Activated CD4-positive, alpha-beta T cell treated with anti-CD3 and anti-CD28 coated beads, Interleukin-2, amount 50 U/mL, for 1 hour (primary cell): ENCODE measurements around the gene TTLL3.

Source experiments
- DNase-seq: peaks from one replicate; pipeline ENCODE4 v3.0.0-alpha.2; 2020

TTLL3 gene

DNA sequence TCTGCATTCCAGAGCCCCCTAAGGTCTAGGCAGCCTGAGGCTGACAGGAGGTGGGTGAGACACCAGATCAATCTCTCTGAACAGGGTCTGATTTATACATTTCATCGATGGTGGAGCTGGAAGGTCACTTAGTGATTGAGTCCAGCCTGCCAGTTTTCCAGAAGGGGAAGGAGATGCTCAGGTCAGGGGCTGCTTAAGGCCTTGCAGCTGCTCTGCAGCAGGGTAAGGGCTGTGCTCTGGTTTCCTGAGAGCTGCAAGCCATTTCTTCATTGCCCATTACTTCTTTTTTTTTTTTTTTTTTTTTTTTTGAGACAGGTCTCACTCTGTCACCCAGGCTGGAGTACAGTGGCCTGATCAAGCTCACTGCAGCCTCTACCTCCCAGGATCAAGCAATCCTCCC is 28.5 kb upstream of the TTLL3 start:
- DNase-seq: no peak

DNA sequence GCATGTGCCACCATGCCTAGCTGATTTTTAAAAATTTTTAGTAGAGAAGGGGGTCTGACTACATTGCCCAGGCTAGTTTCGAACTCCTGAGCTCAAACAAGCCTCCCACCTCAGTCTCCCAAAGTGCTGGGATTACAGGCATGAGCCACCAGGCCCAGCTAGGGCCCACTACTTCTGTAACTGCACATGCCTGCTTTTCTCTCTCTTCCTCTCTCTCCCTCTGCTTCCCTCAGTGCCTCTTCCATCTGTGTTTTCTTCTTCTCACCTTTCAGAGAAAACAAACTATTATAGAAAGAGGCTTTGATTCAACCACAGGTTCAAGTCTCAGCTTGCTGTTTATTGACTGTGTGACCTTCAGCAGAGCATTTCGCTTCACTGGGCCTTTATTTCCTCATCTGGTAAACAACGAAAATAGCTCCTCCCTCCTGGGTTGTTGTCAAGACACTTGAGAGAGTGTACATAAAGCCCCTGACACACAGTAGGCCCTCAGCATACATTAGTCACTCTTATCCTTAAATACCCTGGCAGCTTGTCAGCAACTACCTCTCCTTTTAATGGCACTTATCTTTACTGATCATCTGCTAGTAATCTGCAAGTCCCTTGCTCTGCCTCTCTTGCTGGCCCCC is 28.0 kb upstream of the TTLL3 start:
- DNase-seq: no peak

DNA sequence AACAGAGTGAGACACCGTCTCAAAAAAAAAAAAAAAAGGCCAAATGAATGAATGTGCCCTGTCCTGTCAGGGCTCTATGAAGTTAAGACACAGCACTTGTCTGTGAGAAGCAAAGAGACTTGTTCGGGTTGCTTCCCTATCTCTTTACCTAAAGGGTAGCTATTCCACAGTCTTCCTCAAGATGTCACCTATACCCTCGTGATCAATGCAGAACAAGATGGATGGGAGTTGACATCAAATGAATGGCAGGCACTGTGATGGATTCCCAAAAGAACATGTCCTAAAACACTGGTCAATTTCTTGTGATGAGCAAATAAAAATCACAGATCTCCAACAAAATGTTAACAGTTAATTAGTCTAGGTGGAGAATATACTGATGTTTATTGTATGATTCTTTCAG is 27.3 kb upstream of the TTLL3 start:
- no peak for DNase-seq

GRCh38 chr3:9783954-9784353 is 26.1 kb upstream of the TTLL3 start:
- no peak for DNase-seq

DNA sequence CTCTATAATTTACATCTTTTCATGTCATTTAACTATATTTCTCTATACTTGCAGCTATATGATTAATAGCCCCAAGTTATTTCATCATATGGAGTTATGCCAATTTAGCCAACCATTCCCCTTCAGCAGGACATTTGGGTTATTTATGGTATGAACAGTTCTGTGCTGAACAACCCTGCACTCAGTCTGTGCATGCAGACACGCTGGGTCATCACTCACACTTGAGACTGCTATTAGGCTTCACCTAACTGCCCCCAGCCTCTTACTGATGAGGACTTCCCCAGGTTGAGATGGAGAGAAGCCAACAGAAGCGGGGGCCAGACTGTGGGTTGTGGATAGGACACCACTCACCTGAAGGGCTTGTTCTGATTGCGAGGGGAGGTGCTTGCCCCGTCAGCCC is 25.1 kb upstream of the TTLL3 start:
- DNase-seq: no peak

- DNase-seq: no peak
Observed at GRCh38 chr3:9785602-9786001, 24.5 kb upstream of the TTLL3 start.

DNA sequence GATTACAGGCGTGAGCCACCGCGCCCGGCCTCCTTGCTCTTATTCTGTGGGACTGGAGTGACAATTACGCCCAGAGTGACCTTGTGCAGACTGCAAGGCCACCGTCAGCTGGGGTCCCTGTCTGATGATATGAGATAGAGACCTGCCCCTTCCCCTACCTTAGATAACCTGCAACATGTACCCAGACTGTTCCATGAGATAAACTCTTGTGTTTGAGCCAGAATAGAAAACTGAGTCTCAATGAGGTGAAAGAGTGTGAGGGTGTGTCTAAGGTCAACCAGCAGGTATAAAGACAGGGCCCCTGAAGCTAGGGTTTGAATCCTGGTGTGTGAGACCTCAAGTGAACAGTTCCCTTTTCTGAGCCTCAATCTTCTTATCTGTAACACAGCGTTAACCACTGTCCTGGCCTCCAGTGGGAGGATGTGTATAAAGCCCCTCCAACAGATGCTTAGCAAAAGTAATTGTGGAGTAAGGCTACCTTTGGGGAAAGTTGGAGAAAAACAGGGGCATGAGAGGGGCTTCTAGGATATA is 23.8 kb upstream of the TTLL3 start:
- no peak for DNase-seq

GRCh38 chr3:9786825-9787669 is 23.0 kb upstream of the TTLL3 start:
- DNase-seq: no peak

GRCh38 chr3:9787714-9788113 is 22.3 kb upstream of the TTLL3 start:
- no peak for DNase-seq

DNA sequence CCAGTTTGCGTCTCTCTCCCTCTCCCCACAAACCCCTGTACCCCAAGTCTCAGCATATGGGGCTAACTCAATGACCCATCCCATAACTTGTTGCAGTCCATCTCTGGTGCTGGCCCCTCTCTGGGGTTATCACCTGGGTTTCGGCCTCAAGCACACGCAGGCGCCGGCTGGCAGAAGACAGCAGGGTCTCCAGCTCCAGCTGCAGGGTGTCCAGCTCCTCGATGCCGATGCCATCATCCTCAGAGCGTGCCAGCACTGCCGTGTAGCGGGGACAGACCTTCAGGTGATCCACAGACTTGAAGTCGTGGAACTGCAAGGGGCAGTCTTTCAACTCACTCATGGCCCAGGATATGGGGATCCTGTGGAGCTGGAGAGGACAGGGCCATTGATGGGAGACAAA is 18.9 kb upstream of the TTLL3 start:
- no peak for DNase-seq

- DNase-seq: no peak
Observed at GRCh38 chr3:9791790-9792404, 18.2 kb upstream of the TTLL3 start.

DNA sequence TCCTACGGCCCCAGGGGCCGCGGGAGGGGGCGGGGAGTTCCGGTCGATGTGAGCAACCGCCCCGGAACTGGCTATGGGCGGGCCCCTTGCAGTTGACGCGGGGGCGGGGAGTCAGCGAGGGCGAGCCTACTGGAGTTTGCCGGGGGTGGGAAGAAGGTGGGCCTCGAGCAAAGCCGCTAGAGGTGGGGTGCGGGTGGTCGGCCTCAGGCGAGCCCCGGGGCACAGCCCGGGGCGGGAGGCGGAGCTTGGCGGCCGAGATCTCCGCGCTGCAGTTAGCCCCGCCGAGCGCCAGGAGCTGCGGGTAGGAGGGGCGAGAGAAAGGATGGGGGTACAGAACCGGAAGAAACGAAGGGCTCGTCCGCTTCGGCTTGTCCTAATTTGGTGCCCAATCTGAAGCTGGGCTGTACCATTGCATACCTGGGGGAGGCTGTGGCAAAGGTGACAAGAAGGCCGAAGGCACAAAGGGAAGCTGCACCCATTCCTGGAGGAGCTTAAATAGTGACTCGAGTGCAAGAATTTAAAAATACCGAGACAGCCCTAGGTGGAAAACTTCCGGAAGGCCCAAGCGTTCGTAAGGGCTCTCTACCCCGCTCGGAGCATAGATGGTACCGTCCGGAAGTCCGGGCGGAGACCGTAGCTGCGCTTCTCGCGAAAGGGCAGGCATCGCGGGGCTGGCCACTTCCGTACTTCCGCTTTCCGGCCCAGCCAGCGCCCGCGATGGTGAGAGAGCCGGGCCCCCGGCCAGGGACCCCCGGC is 17.5 kb upstream of the TTLL3 start, which contains the start of the genes ARPC4 and TADA3:
ARPC4 (plus strand) TSS at position 678 of the 756 bp plus-strand sequence; CDS start at position 718, 40 bp downstream.
TADA3 (minus strand) TSS at position 69 of the 756 bp plus-strand sequence. CDS start 1,007 bp downstream, outside the sequence.
- DNase-seq: peak; percentile 88

DNA sequence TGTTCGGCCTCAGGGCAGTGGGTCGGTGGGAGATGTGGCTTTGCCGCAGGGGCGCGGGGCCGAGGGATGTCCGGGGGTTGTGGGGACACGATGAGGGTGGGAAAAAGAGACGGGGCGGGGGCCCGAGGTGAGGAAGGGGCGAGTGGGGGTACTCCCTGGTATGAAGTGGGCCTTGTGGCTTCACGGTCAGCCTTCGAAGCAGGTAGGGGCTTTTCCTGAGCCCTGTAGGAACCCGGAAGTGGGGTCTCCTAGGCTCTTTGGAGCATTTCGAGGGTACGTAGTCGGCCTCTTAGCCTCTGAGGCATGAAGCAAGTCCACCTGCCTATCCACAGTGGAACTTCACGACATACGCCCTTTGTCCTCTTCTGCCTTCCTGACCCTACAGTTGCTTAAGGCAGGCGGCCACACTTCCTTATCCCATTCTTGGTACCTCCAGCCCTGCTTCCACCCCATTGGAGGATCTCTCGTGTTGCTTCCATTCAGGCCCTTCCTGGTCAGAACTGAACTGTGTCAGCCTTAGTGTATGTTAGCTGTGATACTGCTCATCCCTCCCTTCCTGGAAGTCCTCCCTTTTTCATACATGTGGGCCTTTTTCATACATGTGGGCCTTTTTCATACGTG is 16.8 kb upstream of the TTLL3 start:
- DNase-seq: no peak

DNA sequence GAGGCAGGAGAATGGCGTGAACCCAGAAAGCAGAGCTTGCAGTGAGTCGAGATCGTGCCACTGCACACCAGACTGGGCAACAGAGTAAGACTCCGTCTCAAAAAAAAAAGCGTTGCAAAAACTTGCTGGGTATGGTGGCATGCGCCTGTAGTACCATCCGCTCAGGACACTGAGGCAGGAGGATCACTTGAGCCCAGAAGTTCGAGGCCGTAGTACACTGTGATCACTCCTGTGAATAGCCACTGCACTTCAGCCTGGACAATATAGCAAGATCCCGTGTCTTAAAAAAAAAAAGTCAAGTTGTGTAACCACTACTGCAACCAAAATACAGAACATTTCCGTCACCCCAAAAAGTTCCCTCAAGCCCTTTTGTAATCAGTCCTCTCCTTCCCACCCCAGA is 15.7 kb upstream of the TTLL3 start:
- no peak for DNase-seq

DNA sequence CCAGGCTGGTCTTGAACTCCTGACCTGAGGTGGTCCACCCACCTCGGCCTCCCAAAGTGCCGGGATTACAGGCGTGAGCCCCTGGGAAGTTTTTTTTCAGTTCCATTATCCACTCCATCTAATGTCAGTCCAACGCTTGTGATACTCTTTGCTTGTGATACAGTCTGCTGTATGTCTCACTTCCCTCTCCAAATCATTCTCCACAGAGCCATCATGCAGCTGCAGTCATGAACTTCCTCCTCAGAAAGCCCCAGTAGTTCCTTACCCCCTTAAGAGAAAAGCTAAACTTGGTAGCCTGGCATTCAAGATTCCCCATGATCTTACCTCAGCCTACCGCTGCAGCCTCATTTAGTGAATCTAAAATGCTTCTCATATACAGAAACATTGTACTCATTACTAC is 14.9 kb upstream of the TTLL3 start:
- no peak for DNase-seq

DNA sequence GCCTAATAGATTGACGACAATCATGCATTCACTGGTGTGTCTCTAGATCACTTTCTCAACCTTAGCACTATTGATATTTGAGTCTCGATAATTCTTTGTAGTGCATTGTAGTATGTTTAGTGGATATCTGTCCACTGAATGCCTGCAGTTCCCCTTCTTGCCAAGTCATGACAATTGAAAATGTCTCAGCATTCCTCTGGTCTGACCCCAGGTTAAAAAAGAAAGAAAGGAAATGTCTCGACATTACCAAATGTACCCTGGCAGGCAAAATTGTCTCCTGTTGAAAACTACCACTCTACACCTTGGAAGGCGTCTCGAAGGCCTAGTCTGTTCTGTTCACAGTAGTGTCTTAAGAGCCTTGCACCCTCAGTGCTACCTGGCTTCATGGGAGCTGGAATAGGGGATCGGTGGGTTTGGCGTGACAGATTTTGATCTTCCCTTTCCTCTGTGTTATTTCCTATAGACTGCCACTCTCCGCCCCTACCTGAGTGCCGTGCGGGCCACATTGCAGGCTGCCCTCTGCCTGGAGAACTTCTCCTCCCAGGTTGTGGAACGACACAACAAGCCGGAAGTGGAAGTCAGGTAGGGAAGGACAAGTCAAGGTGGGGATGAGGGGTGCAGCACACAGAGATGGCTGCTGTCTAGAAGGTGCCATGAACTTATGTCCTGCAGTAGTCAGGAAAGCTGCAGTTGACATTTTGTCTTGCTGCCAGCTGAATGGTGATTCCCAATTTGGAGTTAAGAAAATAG is 12.7 kb upstream of the TTLL3 start:
- DNase-seq: no peak

DNA sequence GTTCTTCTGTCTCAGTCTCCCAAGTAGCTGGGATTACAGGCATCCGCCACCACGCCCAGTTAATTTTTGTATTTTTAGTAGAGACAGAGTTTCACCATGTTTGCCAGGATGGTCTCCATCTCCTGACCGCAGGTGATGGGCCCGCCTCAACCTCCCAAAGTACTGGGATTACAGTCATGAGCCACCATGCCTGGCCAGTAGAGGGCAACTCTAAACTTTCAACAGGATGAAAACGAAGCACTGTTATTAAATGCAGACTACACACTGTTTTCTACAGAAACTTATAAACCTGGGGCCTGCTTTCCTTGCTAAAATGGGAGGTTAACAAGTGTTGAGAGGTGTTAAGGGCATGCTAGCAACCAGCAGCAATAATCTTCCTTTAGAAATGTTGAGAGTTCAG is 9.5 kb upstream of the TTLL3 start:
- no peak for DNase-seq

DNA sequence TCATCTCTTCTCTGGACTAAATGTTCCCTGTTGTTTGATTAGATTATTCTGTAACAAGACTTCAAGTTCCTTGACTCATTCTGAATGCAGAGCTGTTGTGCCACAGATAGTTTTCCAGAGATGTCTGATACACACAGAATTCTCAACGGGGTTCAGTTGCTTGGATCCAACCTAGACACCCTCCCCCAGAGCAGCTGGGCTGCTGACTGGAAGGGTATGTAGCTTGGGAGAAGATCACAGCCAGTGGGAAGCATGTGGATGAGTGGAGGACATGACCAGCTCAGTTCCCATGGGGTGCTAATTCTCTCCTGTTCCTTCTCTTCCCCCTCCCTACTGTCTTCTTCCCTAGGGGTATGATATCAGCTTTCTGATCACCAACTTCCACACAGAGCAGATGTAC is 6.6 kb upstream of the TTLL3 start:
- no peak for DNase-seq

GRCh38 chr3:9804996-9805395 is 5.1 kb upstream of the TTLL3 start:
- DNase-seq: no peak

DNA sequence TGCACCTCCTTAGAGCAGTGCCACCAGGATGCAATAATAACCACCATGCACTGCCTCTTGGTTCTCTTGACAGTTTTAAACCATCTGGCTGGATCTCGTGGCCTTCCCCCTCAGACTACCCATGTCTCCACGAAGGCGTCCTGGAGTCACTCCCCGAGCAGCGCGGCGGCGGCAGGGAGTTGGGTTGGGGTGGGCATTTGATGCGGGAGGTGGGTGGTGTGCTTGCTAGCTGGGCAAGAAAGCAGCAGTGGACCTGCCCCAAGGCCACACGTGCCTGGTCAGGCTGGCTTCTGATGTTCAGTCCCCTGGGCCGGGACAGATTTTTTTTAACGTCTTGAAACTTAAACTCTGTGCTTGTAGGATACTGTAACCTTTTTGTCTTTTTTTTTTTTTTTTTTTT is 3.9 kb upstream of the TTLL3 start:
- DNase-seq: no peak

GRCh38 chr3:9806688-9807589 is 3.1 kb upstream of the TTLL3 start:
- DNase-seq: no peak
